NCI-H226 (cell line): ENCODE data around the gene CORO2B.
"Not testable (repeated sequence)": the region's sequence is repeated elsewhere in the genome, so short reads cannot be mapped to it uniquely, and the experiment has no call there.

ENCODE experiments used
- DNase-seq: peaks from one replicate; pipeline ENCODE4 v3.0.0-alpha.2; 2015

The CORO2B gene

DNA sequence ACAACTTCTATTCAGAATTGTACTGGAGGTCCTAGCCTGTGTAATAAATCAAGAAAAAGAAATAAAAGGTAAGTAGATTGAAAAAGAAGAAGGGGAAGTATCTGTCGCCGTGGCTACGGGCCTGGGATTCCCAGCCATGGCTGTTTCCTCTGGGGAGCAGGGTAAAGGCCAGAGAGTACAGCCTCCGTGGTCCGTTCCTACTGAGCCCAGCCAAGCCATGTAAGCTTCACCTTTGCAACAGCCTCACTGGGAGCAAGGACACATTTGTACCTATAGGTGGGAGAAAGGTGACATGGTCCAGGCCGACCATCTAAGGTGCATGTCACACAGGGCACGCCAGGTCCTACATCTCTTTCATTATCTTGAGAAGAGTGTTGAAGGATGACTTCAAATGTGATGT is 170.6 kb downstream of the CORO2B start:
- no peak for DNase-seq

DNA sequence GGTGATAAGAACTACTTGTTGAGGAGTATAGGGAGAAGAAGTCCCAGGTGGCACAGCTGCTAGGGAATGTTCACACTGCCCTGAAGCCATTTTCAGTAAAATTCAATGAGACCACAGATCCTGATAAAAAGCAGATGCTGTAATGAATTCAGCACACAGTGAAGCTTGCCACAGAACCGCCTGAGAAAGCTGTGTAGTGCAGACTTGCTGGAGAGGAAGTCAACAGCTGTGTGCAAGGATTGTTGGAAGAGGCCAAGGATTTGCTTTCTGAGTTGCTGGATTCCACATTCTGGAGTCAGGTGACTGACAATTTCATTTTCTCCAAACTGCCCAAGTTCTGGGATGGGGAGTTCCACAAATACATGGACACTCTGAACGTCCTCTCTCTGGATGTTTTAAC is 171.0 kb downstream of the CORO2B start:
- no peak for DNase-seq

DNA sequence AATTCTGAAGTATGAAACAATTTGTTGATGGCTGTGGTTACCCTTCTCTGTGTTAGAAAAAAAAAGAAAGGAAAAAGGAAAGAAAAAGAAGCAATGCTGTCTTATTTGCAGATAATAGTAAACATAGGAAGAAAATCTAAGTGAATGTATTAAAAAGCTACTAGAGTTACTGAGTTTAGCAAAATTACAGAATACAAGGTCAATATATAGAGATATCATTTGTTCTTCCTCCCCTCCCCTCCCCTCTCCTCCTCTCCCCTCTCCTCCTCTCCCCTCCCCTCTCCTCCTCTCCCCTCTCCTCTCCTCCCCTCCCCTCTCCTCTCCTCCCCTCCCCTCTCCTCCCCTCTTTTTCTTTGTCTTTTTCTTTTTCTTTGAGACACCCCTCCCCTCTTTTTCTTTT is 172.8 kb downstream of the CORO2B start:
- no peak for DNase-seq

DNA sequence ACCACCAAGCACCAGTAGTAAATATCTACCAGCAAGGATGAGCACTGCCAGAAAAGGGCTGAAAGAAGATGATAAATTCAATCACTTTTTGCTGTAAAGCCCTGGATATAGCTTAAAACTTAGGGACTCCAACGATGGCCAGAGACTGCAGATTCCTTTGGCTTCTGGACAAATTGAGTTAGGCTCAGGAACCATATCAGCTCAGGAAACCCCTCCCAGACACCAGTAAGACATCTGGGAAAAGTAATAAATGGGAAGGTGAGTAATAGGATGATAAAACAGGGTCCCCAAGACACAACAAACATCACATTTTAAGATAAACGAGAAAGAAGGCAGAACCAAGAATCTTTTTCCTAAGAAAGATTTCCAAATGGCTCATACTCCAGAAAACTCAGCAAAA is 176.9 kb downstream of the CORO2B start:
- DNase-seq: no peak

DNA sequence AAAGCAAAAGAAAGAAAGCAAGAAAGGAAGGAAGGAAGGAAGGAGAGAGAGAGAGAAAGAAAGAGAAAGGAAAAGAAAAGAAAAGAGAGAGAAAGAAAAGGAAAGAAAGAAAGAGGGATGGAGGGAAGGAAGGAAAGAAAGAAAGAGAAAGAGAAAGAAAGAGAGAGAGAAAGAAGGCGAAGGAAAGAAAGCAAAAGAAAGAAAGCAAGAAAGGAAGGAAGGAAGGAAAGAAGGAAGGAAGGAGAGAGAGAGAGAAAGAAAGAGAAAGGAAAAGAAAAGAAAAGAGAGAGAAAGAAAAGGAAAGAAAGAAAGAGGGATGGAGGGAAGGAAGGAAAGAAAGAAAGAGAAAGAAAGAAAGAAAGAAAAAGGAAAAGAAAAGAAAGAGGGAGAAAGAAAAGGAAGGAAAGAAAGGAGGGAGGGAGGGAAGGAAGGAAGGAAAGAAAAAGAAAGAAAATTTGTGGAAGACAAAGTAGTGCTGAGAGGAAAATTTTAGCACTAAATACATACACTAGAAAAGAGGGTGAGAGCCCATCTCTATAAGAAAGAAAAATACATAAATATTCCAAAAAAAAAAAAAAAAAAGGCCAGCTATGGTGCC is 181.3 kb downstream of the CORO2B start:
- DNase-seq: not testable (repeated sequence)

DNA sequence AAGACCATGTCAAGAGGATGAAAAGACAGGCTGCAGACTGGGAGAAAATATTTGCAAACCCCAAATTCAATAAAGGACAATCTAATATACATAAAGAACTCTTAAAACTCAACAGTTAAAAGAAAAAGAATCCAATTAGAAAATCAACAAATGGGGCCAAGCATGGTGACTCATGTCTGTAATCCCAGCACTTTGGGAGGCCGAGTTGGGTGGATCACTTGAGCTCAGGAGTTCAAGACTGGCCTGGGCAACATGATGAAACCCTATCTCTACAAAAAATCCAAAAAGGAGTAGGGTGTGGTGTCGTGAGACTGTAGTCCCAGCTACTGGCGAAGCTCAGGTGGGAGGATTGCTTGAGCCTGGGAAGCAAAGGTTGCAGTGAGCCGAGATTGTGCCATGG is 184.3 kb downstream of the CORO2B start:
- DNase-seq: no peak

DNA sequence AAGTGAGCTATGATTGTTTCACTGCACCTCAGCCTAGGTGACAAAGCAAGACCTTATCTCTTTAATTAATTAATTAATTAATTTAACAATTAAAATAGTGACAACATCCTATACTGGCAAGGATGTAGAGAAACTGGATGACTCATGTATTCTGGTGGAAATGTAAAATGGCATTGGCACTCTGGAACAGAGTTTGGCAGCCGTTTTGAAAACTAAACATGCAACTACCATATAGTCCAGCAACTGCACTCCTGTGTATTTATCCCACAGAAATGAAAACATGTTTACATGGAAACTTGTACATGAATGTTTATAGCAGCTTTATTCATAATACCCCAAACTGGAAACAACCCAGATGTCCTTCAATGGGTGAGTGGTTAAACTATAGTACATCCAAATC is 185.3 kb downstream of the CORO2B start:
- DNase-seq: no peak

DNA sequence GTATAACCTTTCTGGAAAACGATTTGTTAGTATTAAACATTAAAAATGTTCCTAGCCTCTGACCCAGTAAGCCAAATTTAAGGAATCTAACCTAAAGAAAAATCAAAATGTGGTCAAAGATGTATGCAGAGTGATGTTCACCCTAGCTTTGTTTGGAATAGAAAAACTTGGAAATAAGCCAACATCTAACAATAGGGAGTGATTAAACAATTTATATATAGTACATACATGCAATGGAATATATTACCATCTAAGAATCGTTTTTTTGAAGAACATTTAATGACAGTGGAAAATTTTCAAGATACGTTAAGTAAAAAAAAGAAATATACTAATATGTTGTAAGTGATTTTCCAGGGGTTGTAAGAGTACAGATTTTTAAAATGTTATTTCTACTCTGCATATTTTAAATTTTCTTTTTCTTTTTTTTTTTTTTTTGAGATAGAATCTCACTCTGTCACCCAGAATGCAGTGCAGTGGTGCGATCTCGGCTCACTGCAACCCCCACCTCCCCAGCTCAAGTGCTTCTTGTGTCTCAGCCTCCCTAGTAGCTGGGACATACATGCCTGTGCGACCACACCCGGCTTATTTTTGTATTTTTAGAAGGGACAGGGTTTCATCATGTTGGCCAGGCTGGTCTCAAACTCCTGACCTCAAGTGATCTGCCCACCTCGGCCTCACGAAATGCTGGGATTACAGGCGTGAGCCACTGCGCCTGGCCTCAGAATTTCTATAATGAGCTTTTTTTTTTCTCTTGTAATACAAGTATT is 187.0 kb downstream of the CORO2B start:
- DNase-seq: no peak

DNA sequence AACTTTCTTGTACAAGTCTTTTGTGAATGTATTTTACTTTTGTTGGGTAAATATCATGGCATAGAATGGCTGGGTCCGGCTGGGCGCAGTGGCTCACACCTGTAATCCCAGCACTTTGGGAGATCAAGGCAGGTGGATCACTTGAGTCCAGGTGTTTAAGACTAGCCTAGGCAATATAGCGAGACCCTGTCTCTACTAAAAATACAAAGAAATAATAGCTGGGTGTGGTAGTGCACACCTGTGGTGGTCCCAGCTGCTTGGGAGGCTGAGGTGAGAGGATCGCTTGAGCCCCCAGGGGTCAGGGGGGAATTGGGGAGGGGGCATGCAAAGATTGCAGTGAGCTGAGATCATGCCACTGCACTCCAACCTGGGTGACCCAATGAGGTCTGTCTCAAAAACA is 189.0 kb downstream of the CORO2B start:
- DNase-seq: no peak

DNA sequence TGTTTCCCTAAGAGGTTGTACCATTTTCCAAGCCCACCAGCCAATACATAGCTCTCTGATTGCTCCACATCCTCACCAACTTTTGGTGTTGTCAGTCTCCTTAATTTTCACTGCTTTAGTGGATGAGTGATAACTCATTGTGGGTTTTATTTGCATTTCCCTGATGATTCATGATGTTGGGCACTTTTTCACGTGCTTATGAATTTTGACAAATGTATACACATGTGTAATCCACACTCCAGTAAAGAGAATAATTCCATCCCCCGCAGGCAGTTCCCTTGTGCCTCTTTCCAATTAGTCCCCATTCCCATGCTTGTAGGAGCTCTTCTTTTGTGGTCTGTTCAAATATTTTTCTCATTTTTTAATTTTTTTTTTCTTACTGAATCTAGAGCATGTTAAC is 189.5 kb downstream of the CORO2B start:
- peak; percentile 63 for DNase-seq

DNA sequence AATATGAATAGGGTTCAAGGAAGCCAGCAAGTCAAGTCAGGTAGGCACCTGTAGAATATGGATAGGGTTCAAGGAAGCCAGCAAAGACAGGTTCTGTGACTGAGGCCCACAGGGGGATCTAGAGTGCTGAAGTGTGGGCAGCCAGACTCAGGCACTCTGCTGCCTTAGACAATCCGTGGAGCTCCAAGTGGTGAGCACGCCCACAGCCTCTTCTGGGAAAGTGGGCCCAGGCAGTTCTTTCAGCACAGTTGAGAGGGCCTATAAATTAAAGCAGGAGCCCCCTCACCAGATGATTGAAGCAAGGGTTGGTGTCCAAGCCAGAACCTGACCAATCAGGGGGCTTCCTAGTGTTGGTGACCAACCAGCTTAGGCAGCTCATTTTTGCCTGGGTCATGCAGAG is 190.9 kb downstream of the CORO2B start:
- DNase-seq: no peak

DNA sequence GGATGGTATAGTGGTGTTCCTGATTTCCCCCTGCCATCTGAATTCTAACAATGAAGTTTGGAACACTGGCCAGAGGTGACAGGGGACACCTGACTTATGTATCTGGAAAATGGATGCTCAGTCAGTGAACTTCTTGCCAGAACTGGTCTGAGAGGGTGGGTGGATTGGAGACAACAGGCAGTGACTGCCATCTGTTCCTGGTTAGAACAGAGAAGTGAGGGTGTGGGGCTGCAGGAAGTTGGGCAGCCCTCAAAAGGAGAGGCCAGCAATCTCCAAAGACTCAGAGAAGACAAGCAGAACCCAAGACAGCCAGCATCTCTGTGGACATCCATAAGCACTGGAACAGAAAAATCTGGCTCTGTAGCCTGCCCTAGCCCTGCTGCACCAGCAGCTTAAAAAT is 191.4 kb downstream of the CORO2B start:
- DNase-seq: no peak

DNA sequence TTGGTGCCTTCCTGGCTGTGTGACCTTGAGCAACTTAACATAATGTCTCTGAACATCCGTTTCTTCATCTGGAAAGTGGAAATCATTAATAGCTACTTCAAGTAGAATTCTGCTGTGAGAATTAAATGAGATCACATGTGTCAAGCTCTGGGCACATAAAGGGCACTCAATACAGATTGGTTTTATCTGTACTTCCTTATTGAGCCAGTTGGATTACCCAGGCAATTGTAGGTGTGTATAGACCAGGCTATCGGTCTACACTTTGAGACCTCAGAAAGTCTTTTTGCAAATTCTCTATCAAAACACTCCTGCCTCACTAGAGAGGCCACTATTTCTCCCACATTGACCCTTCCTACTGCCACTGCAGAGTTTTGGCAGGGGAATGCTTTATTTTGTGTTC is 194.2 kb downstream of the CORO2B start:
- no peak for DNase-seq

DNA sequence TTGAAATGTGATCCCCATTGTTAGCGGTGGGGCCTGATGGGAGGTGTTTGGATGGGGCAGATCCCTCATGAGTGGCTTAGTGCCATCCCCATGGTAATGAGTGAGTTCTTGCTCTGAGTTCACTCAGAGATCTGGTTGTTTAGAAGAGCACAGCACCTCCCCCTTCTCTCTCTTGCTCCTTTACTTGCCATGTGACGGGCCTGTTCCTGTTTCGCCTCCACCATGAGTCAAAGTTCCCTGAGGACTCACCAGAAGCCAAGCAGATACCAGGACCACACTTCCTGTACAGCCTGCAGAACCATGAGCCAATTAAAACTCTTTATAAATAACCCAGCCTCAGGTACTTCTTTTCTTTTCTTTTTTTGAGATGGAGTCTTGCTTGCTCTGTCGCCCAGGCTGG is 195.3 kb downstream of the CORO2B start:
- no peak for DNase-seq

DNA sequence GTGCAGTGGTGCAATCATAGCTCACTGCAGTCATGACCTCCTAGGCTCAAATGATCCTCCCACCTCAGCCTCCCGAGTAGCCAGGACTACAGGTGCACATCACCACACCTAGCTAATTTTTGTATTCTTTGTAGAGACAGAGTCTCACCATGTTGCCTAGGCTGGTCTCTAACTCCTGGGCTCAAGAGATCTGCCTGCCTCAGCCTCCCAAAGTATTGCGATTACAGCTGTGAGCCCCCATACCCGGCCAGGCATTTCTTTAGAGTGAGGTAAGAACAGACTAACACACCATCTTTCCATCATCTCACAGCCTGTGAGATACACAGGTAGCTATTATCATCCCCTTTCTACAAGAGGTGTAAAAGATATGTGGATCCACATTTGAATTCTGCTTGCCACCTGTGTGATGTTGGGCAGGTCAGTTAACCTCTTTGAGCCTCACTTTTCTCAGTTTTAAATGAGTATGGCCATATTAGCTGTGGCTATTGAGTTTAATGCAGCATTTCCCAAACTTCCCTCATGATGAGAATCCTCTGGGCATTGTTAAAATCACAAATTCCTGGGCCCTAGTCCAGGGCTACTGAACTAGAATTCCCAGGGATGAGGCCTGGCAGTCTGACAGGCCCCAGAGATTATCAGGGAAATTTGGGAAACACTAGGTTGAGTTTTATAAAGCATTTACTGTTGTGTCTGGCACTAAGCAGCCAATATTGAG is 195.9 kb downstream of the CORO2B start:
- peak; percentile 43 for DNase-seq

DNA sequence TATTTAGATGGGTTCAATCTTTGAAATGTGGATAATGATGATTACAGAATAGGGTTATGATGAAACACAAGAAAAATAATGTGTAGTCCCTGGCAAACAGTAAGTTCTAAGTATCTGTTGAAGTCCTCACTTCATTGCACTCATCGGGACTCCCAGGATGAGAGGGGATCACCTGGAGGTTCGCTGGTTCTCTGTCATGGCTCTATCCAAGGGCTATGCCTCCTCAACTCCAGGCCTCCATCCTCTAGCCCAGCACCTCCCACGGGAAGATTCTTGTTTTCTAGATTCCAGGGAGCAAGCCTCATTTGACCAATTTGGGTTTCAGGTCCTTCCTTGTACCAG is 196.4 kb downstream of the CORO2B start:
- DNase-seq: peak; percentile 54

DNA sequence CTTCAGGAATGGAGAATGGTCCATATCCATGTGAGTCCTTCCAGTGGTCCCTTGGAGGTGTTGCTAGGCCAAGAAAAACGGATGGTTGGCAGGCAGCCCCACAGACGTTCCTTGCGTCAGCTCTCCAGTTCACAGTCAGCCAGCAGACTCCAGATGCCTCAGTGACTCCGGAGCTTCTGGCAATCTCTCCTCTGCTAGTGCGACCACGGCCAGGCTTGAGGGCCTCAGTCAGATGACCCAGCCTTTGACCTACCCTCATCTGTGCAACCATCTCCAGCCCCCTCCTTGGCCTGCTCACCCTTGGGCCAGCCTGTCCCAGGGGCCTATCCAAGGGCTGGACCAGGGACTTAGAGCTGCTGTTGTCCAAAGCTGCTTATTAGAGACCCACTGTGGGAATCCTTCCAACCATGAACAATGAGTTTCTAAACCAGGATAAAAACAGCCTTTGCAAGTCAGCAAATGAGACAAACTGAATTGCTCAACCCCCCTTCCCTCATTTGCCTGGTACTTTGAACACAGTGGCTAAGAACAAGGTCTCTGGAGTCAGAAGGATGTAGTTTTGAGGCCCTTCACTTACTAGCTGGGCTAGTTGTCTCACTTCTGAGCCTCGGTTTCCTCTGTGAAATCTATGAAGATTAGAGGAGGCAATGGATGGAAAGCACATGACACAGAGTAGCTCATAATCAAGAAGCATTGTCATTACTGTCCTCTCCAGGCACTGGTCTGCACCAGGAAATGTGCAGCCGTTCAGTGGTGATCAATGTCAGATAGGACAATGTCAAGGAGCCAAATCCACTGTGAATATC is 197.1 kb downstream of the CORO2B start:
- DNase-seq: no peak

DNA sequence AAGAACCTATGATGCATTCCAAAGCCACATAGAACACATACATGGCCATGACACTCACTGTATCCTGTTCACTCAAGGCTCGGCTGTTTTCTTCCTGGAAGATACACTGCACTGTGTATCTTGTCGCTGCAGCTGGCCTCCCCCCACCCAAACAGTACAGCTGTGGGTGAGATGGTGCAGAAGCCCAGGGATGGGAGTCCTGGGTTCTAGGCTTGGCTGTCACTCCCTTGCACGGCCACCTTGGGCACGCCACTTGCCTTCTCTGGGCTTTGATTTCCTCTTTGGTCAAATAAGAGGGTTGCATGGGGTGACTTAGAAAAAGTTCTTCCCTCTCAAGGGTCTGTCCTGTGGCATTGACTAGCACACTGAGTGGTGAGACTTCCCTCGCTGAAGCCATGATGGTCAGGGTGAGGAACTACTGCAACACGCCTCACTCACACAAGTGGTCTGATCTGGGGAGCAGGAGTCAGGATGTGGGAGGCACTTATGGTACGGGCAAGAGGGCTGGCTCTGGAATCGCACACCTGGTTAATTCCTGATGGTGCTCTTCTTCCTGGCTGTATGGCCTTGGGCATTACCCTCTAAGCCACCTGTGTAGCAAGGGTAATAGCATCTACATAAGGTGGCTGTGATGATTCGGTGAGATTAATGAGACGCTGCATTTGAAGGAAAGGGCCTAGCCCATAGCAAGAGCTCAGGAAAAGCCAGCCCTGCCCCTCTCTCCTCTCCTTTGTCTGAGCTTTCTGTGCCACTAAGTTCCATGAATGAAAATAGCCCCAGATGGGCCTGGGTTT is 197.9 kb downstream of the CORO2B start:
- DNase-seq: no peak
